ENCODE measurements around the gene AIF1L.

The AIF1L gene

DNA sequence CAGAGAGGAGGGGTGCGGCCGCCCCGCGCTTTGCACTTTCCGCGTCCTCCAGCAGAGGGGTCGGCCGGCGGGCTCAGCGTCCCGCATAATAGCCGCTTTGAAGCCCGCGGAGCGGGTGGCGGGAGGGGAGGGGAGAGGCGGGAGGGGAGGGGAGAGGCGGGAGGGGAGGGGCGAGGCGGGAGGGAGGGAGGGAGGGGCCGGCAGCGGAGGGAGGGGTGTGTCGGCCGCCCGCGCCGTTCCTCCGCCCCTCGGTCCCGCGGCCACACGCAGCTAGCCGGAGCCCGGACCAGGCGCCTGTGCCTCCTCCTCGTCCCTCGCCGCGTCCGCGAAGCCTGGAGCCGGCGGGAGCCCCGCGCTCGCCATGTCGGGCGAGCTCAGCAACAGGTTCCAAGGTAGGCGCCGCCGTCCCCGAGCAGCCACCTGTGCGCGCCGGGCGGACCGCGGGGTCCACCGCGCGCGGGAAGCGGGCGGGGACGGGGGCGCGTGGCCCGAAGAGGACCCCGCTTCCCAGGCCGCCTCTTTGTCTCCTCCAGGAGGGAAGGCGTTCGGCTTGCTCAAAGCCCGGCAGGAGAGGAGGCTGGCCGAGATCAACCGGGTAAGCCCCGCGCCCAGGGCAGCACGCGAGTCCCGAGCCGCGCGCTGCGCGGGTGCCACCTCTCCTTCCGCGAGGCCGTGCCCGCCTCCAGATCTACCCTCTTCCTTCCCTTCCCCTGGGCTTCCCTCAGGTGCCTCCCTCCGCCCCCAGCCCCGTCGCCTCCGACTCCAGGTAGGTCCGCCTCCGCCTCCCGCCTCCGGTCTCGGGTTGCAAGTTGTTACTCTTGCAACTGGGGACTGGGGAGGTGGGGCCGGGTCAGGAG is at the start of gene AIF1L:
TSS of gene AIF1L (plus strand) at position 263 of the 857 bp plus-strand sequence. CDS start at position 362, 99 bp downstream.
- no peak for DNase-seq (ENCODE audit: low read depth)

DNA sequence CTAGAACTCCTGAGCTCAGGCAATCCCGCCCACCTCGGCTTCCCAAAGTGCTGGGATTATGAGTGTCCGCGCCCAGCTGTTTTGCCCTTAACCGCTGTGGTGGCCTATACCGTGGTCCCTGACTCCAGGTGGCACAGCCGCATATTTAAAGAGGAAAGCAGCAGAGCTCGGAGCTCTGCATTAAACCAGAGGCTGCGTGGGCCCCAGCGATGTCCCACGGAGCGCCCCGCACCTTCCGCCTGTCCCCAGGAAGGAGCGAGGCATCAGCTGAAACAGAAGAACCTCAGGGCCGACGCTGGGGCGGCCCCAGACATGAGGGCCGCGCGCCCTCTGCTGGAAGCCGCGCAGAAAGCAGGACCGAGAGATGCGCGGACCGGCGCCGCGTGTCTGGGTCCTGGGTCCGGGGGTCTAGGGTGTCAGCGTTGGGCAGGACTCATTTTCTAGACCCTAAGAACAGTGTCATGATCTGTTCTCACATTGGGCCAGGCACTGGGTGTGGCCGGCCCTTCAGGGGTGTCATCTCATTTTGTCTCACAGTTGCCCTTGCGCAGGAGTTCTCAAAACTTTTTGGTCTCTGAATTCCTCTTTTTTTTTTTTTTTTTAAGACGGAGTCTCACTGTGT is 49.6 kb upstream of the AIF1L start:
- DNase-seq (ENCODE audit: low read depth), result no peak

DNA sequence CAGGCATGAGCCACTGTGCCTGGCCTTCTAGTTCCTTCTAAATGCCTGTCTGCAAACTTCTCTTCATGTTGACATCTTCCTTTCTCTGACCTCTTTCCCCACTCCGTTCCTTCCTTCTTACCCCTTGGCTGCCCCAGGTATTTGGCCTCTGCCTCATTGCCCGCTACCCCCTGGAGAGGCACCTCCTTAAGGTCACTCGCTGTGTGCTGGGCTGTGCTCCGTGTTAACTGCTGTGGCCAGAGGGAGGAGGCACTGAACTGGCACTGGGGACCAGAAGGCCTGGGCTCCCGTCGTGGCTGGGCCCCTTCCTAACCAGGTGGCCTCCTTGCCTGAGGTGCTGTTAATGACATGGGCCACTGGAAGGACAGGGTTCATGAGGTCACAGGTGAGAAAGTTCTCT is 48.0 kb upstream of the AIF1L start:
- DNase-seq (ENCODE audit: low read depth), result no peak

DNA sequence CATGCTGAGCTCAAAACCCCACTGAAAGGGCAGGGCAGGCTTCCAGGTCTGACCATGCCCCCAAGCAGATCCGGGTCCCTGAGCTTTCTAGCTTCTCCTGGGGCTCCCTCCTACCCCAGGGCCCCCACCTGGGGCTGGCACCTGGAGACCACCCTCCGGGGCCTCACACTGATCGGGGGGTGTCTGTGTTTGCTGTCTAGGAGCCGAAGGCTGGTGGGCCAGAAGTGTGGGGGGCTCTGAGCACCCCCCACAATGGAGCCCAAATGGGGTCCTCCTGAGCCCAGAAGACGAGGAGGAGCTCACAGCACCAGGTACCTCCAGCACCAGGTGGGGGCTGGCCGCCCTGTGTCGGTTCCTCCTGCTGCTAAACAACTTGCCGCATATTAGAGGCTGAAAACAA is 47.5 kb upstream of the AIF1L start:
- DNase-seq (ENCODE audit: low read depth), result no peak

DNA sequence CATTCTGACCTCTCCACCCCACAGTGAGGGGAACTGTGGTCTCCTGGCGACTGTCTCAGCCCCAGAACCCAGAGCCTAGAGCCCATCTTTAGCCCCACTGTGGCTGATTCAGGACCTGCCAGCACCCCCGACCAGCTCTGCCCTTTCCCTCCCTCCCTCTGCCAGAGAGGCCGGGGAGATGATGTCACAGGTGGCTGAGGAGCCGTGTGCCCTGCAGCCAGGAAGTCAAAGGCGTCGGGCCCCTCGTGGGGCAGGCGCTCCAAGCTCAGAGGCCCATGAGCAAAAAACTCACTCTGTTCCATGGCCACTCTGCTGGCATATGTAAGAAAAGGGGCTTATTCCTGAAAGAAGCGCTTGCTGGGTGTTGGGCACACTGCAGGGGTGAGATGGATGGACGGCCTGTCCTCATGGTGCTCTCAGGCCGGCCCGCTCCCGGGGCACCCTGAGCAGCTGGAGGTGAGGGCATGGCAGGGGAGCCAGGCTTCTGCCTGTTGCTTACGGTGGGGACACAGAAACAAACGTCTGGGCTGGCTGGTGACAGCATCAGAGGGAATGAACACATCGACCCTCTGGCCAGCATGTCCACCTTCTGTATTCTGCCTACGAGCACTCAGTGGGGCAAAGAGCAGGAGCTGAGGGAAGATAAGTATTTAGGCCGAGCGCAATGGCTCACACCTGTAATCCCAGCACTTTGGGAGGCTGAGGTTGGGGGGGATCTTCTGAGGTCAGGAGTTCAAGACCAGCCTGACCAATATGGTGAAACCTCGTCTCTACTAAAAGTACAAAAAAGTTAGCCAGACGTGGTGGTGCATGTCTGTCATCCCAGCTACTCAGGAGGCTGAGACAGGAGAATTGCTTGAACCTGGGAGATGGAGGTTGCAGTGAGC is 46.3 kb upstream of the AIF1L start:
- DNase-seq (ENCODE audit: low read depth), result no peak

DNA sequence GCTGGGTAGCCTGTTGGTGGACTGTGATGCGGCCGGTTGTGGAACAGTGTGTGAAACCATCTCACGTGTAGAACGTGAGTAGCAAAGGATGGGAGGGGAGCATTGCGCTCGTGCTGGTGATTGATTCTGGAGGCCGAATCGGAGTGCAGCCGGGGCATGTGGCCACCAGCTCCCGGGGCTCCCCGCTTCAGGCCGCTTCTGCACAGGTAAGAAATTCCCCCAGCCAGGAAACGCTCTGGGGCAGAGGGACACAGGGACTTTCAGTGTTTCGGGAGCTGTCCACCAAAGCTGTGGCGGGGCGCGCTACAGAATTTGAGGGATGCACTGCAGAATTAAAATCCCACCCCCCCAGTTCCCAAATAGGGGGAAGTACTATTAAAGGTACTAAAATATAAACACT is 45.5 kb upstream of the AIF1L start:
- DNase-seq (ENCODE audit: low read depth), result no peak

- no peak for DNase-seq (ENCODE audit: low read depth)
These were observed 44.5 kb upstream of the AIF1L start for GRCh38 chr9:131051592-131052517.

DNA sequence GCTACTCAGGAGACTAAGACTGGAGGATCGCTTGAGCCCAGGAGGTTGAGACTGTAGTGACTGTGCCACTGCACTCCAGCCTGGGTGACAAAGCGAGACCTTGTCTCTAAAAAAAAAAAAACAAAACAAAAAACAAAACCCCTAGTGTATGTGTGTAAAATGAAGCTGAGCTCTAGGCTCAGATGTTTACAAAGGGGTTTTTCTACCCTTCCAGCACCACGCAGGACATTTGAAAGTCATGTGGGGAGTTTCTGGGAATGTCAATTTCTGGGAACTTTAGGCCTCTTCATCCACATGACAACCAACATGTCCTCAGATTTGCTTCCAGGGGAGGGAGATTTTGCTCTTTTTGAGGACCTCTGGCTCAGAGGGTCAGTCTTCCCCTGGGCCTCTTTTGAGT is 42.4 kb upstream of the AIF1L start:
- DNase-seq (ENCODE audit: low read depth), result no peak

GRCh38 chr9:131056781-131057506 is 39.4 kb upstream of the AIF1L start:
- DNase-seq (ENCODE audit: low read depth), result no peak

GRCh38 chr9:131060900-131061630 is 35.3 kb upstream of the AIF1L start:
- DNase-seq (ENCODE audit: low read depth), result no peak

- DNase-seq (ENCODE audit: low read depth), result no peak
These were observed 33.4 kb upstream of the AIF1L start for GRCh38 chr9:131062969-131063368.

GRCh38 chr9:131065599-131065998 is 30.7 kb upstream of the AIF1L start:
- no peak for DNase-seq (ENCODE audit: low read depth)

DNA sequence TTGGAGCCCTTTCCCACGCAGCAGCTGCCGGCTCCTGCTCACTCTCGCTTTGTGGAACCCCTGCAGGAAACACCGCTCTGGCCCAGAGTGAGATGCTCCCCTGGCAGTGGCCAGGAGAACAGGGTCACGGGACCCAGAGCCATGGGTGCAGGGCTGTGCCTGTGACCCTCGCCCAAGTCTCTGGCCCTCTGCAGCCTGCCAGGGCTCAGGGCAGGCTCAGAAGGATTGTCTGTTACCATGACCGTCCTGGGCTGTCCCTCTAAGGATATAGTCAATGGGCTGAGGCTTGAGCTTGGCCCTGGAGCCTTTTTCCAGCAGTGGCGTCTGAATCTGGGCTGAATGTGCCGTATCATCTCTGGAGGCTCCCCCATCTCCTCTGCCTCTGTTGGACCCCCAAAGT is 28.7 kb upstream of the AIF1L start:
- DNase-seq (ENCODE audit: low read depth), result no peak

DNA sequence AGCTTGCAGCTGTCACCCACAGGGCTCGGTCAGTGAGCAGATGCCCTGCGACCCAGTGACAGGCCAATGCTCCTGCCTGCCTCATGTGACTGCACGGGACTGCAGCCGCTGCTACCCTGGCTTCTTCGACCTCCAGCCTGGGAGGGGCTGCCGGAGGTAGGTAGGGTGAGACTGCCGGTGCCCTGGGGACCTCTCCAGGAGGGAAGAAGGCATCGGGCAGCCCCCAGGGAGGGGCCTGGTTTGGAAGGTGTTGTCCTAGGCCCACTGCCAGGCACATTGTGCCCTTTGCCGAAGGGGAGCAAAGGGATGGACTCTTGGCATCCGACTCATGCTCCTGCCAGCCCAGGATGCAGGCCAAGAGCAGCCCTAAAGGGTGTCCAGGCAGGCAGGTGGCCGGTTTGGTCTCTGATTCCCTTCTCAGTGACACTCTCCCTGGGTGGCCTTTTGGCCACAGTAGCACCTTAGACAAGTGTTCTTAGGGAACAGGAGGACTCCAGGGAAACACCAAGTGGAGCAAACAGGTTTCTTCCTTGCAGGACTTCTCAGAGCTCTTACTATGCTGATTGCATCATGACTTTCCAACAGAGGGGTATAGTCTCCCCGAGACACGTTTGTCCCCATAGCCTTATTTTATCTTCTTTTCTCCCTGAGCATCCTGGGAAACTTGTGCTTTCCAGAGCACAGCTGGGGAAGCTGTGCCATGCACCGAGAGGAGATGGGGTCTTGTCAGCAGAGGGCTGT is 28.1 kb upstream of the AIF1L start:
- no peak for DNase-seq (ENCODE audit: low read depth)

DNA sequence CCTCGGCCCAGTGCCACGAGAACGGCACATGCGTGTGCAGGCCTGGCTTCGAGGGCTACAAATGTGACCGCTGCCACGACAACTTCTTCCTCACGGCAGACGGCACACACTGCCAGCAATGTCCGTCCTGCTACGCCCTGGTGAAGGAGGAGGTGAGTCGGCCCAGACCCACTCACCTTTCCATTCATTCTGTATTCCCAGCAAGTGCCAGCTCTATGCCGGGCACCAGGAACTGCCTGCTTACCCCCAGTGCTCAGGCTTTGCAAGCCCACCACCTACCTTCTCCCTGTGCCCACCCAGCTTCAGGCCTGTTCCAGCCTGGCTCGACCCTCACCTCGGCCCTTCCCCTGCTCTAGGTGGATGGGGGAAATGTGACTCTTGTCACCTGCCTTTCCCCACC is 26.6 kb upstream of the AIF1L start:
- DNase-seq (ENCODE audit: low read depth), result no peak

DNA sequence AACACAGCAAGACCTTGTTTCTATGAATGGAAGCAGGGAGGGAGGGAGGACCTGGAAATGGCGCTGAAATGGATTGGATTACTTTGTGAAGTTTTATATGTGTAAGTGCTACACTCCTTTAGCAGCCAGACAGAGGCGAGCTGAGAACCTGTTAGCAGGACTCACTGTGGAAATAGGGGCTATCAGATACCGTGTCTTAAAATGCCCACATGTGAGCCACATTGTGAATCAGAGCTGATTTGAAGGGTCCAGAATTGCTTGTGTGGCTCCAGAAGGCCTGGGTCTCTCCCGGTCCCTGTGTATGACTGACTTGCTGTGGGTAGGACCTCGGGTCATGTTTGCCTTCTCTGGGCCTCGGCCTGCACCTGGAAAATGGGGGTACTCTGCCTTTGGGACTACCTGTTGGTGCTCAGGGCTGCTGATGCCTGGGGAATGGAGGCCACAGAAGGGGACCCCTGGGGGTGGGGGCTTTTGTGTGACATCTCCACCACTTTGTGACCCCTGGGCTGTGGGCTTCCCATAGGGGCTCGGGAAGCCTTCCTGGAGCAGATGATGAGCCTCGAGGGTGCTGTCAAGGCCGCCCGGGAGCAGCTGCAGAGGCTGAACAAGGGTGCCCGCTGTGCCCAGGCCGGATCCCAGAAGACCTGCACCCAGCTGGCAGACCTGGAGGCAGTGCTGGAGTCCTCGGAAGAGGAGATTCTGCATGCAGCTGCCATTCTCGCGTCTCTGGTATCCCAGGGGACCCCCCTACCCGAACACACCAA is 24.0 kb upstream of the AIF1L start:
- no peak for DNase-seq (ENCODE audit: low read depth)

DNA sequence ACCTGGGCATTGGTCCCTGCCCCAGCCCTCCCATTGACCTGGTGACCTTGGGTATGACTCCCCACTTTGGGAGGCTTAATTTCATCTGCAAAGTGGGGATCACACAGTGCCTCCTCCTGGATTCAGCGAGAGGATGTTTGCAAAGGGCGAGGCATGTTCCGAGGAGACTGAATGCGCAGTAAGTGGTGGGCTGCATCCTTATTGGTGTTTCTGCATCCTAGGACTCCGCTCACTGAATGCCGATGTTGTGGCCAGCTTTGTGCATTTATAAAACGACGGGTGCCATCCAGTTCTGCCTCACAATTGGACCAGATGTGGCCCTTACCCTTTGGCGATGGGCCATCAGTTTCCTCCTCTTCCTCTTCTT is 23.5 kb upstream of the AIF1L start:
- no peak for DNase-seq (ENCODE audit: low read depth)

- no peak for DNase-seq (ENCODE audit: low read depth)
These were observed 19.8 kb upstream of the AIF1L start for GRCh38 chr9:131076347-131077195.
